Fibroblast of the aortic adventitia (primary cell): ENCODE data around the gene CXorf49. TPM values are rescaled to one million over a fixed set of nuclear protein-coding genes. Genes with fewer than 3 reads are reported as not detected.
A peak's percentile ranks its signal among the peaks of the same experiment; 100 is the strongest.

Experiments used
- DNase-seq: peaks from one replicate; pipeline ENCODE4 v3.0.0-alpha.2; 2010; ENCODE audit warnings: low read depth
- H3K4me3 ChIP-seq: 2 replicates; pipeline ENCODE4 v1.5.1; 2011; ENCODE audit warnings: low read depth, mild to moderate bottlenecking, control low read depth, low read length, moderate library complexity
- small RNA-seq: library from RNA; depleted of rRNA; stranded (forward); fragments of <200 nt; gene quantifications from one replicate; pipeline ENCODE3, GENCODE V24; 2012
- total RNA-seq: library from RNA; depleted of rRNA; stranded (reverse); fragments of >200 nt; gene quantifications from 2 replicates; pipeline ENCODE4 v1.2.3, GENCODE V29; 2012; ENCODE audit warnings: low replicate concordance
- TF ChIP-seq, protein P1 (sequence below): IDR thresholded peaks from 2 replicates; pipeline ENCODE4 v1.5.1; 2011; ENCODE audit warnings: mild to moderate bottlenecking, low read length, control low read depth, inconsistent platforms; ENCODE audit not compliant: insufficient read depth

Gene CXorf49
- total RNA-seq, 1 donor: not detected

DNA sequence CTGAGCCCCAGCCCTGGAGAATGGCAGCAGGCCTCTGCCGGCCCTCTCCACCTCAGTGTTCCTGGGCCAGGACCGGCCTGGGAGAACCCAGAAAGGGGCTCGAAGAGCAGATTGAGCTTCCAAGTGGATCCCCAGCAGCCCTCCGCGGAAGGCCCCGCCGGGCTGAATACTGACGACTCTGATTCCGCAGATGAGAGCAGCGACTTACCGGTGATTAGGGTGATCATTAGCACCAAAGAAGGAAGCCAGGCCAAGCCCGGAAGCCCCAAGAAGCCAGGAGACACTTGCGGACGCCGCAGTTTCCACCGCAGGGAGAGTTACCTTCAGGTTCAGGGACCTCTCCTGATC lies 49.9 kb downstream of the CXorf49 start:
- H3K4me3 ChIP-seq: no peak overlapping the region
- no peak for DNase-seq
- TF ChIP-seq, protein P1, sequence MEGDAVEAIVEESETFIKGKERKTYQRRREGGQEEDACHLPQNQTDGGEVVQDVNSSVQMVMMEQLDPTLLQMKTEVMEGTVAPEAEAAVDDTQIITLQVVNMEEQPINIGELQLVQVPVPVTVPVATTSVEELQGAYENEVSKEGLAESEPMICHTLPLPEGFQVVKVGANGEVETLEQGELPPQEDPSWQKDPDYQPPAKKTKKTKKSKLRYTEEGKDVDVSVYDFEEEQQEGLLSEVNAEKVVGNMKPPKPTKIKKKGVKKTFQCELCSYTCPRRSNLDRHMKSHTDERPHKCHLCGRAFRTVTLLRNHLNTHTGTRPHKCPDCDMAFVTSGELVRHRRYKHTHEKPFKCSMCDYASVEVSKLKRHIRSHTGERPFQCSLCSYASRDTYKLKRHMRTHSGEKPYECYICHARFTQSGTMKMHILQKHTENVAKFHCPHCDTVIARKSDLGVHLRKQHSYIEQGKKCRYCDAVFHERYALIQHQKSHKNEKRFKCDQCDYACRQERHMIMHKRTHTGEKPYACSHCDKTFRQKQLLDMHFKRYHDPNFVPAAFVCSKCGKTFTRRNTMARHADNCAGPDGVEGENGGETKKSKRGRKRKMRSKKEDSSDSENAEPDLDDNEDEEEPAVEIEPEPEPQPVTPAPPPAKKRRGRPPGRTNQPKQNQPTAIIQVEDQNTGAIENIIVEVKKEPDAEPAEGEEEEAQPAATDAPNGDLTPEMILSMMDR: no peak

DNA sequence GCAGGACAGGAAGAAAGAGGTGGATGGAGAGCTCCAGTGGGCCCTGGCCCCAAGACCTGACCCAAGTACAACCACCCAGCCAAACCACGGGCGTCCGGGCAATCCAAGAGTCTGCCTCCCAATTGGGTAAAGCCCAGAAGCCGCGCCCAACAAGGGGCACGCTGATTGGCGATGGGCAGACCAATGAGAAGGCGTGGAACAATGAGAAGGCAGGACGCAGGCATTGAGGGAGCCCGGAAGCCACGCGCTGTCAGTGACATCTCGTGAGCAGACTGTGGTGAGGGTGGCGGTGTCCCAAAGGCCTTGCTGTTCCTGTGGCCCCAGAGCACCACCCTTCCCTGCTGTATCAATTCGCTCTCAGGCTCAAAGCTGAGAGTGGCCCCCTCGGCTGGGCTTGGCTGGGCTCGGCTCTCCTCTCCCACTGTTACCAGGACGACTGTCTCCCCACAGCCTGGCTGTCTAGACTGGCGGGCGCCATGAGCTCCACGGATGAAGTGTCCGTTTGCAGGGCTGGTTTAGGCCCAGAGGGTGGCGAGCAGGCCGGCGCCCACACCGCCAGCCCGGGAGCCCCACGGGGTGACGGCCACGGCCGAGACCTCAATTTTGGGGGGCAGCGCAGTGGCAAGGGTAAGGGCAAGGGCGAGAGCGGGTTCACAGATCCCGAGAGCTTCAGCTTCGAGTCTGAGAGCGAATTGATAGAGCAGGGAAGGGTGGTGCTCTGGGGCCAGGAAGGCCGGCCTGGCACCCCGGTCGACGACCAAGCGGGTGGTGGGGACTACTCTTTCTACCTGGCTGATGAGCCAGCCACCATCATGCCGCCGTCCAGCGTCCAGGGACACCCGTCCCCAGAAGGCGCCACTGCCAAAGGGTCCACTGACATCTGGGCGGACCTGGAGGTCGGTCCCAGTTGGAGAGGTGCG lies 50.5 kb downstream of the CXorf49 start, which contains the start of gene LOC101059915:
Gene LOC101059915, plus strand, starts transcription at position 219 of the 920 bp plus-strand sequence.
- DNase-seq: no peak
- H3K4me3 ChIP-seq: no peak within 1 kb of the TSS
- TF ChIP-seq, protein P1: no peak

DNA sequence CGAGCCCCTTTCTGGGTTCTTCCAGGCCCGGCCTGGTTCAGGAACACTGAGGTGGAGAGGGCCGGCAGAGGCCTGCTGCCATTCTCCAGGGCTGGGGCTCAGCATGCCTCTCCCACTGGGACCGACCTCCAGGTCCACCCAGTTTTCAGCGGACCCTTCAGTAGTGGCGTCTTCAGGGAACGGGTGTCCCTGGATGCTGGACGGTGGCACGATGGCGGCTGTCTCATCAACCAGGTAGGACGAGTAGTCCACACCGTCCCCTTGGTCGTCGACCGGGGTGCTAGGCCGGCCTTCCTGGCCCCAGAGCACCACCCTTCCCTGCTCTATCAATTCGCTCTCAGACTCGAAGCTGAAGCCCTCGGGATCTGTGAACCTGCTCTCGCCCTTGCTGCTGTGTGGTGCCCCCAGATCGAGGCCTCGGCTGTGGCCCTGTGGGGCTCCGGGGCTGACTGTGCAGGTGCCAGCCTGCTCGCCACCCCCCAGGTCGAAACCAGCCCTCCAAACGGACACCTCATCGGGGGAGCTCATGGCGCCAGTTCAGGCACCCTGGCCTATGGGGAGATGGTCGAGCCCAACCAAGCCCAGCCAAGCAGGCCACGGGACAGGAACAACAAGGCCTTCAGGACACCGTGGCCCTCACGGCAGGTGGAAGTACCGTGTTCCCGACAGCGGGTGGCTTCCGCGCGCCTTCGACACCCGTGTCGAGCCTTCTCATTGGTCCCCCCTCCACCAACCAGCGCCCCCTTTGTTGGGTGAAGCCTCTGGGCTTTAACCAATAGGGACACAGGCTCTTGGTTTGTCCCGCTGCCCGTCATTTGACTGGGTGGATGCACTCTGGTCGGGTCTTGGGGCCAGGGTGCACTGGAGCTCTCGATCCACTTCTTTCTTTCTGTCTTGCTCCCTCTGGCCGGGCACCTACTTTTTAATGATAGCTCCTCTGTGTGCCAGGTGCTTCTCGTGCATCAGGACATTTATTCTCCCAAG lies 51.6 kb downstream of the CXorf49 start:
- H3K4me3 ChIP-seq: no peak overlapping the region
- no peak for DNase-seq
- TF ChIP-seq, protein P1: no peak

DNA sequence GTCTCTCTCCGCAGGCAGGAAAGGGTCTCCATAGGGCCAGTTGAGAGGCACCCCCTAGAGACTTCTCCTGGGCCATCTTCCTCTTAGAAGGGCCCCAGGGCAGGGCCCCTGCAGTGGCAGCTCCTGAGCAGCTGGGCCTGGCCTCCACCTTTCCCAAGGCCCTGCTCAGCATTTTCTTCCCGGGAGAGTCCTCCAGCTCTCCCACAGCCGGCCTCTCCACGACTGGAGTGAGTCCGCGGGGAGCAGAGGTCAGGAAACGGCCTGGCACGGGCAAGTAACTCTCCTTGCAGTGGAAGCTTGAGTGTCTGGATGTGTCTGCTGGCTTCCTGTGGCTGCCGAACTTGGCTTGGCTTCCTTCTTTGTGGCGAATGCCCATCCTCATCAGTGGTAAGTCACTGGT lies 52.3 kb downstream of the CXorf49 start:
- no peak overlapping the region for H3K4me3 ChIP-seq
- DNase-seq: no peak
- TF ChIP-seq, protein P1: no peak

DNA sequence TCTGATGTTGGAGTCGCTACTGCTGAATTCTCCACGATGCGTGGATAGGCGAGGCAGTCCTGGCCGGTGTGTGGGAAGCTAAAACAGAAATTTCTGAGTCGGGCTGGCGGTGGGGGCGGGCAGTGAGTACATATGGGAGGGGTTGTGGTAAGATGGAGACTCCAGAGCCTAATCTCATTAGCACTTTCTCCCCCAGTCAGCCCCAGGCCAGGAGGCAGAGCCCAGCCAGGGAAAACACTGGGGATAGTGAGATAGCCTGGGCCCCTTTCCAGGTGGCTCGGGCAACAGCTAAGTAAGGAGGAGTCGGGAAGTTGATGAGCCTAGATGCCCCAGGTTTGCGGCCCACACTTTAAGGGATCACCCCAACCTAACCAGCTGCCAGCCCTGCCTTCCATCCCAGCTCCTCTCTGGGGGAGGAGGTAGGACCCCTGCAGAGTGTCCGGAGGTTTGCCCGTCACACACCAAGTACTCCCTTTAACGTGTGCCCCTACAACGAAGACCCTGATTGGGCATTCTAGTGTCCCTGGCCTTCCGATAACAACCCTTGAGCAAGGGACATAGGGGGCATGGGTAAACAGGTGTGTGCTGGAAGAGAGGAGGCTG lies 53.1 kb downstream of the CXorf49 start:
- DNase-seq: peak; percentile 8
- TF ChIP-seq, protein P1: no peak
- no peak overlapping the region for H3K4me3 ChIP-seq

Small RNA genes lying within 50 kb of the gene (small RNA-seq; reads per million reads assigned to genes)
- not detected for gene BX276092.4
- gene BX276092.6: not detected
- gene BX276092.8: not detected

Other genes with a start within 250 kb of the CXorf49 start
- 93.7 and 174 TPM in 2 replicates for gene OGT, start 185.2 kb downstream of the CXorf49 start, total RNA-seq
- 2.3 and 2.4 TPM in 2 replicates for gene GCNA, start 139.8 kb downstream of the CXorf49 start, total RNA-seq
- not detected in 2 replicates for gene CXCR3, start 99.8 kb downstream of the CXorf49 start, total RNA-seq
- gene CXorf49B, start 45.1 kb upstream of the CXorf49 start, total RNA-seq: not detected in 2 replicates
- gene NHSL2, start 192.6 kb upstream of the CXorf49 start, total RNA-seq: 3.9 and 6.8 TPM in 2 replicates